ENCODE data around the gene BRINP2.

The BRINP2 gene

DNA sequence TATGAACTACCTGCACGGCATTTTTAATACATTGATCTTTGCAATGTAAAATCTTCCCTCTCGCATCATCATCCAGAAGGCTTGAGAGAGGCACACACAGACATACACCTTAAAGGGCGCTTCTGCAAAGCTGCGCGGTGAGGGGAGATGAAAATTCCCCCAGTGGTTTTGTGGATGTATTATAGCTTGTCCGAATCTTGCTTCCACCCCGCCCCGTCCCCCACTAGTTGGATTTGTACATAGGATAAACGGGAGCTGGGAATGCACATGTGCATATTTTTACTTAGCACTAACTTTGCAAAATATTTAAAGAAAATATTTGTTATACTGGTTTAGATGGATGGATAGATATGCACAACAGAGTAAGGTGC is 5.7 kb upstream of the BRINP2 start:
- Histone ChIP-seq H3K36me3 (replicated peaks) (no peaks in the 10 kb centered on the region), H3K27ac (no peak overlapping the region), H3K27me3 (replicated peaks) (peaks cover 32% of the 10 kb centered on the region), H3K4me3 (ENCODE audit: low read depth, low read length) (no peak overlapping the region)
- TF ChIP-seq, protein P1, sequence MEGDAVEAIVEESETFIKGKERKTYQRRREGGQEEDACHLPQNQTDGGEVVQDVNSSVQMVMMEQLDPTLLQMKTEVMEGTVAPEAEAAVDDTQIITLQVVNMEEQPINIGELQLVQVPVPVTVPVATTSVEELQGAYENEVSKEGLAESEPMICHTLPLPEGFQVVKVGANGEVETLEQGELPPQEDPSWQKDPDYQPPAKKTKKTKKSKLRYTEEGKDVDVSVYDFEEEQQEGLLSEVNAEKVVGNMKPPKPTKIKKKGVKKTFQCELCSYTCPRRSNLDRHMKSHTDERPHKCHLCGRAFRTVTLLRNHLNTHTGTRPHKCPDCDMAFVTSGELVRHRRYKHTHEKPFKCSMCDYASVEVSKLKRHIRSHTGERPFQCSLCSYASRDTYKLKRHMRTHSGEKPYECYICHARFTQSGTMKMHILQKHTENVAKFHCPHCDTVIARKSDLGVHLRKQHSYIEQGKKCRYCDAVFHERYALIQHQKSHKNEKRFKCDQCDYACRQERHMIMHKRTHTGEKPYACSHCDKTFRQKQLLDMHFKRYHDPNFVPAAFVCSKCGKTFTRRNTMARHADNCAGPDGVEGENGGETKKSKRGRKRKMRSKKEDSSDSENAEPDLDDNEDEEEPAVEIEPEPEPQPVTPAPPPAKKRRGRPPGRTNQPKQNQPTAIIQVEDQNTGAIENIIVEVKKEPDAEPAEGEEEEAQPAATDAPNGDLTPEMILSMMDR (IDR thresholded peaks at IDR 0.05; ENCODE audit: low read depth, low read length, missing control alignments), result no peak
- DNase-seq, result no peak
- in situ Hi-C loops (cut with HindIII; ENCODE audit: low pct_ligation_motif_present, low sequenced_read_pairs), result no loop called here

DNA sequence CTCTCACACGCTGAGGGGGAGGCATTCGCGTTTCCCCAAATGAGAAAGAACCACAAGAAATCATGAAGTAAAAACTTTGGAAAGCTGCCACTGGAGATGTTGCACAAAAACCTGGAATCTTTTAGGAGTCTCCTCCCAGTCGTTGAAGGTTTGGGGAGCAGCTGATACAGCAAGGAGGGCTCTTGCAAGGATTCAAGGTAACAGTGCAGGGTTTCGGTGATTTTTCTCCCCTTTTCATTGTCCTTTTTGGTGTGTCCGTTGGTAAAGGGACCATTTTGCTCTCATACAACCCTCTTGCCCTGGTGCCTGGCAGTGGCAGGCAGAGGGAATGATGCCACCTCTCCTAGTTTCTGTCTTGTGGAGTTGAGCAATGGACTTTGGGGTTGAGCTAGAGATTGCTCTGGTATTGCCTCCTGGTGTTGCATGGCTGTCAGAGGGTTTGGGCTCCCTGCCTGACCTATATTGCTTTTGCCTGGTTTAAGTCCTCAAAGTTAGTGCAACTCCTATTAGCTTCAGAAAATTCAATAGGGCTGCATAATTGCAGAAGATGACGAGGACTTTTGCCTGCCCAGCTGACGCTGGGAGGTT is 872 bp downstream of the BRINP2 start:
- Histone ChIP-seq H3K36me3 (replicated peaks) (no peaks in the 10 kb centered on the region), H3K27ac (no peak overlapping the region), H3K27me3 (replicated peaks) (peaks cover 36% of the 10 kb centered on the region), H3K4me3 (ENCODE audit: low read depth, low read length) (no peak overlapping the region)
- in situ Hi-C loops (cut with HindIII; ENCODE audit: low pct_ligation_motif_present, low sequenced_read_pairs), result no loop called here
- TF ChIP-seq, protein P1 (IDR thresholded peaks at IDR 0.05; ENCODE audit: low read depth, low read length, missing control alignments), result no peak
- no peak for DNase-seq

DNA sequence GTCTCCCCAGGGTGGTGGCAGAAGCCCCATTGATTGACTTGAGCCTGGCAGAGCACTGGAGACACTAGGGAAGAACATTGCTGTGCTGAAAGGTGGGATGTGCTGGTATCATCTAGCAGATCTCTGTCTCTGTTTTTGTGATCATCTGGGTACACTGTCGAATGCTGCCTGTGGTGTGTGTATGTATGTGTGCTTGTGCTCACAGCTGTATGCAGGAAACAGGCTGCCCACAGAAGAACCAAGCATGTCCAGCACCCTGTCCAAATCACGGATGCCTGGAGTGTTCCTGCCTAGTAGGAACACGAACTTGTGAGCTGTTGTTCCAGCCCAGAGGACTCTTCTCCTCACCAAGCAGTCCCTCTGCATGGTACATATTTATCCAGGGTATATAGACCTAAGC is 1.5 kb downstream of the BRINP2 start:
- no peak for DNase-seq
- Histone ChIP-seq H3K27ac (no peak overlapping the region), H3K36me3 (replicated peaks) (no peaks in the 10 kb centered on the region), H3K4me3 (ENCODE audit: low read depth, low read length) (no peak overlapping the region), H3K27me3 (replicated peaks) (peaks cover 35% of the 10 kb centered on the region)
- in situ Hi-C loops (cut with HindIII; ENCODE audit: low pct_ligation_motif_present, low sequenced_read_pairs), result no loop called here
- TF ChIP-seq, protein P1 (IDR thresholded peaks at IDR 0.05; ENCODE audit: low read depth, low read length, missing control alignments), result no peak

DNA sequence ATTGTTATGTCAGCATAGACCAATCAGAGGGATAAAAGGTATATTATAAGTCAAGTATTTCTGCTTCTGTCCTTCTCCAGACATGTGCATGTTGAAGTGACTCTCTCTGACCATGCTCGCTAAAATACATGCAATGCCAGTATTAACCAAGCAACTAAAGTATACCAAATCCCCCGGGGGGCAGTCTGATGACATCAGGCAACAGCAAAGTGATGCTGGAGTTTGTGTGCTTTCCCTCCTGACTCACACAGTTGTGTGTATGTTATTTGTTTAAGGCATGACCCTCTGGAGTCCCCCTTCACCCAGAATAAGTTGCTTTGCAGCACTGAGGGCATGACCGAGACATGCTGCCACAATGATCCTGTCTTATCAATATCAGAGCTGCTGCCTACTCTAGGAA is 2.1 kb downstream of the BRINP2 start:
- in situ Hi-C loops (cut with HindIII; ENCODE audit: low pct_ligation_motif_present, low sequenced_read_pairs), result no loop called here
- no peak for DNase-seq
- Histone ChIP-seq H3K27me3 (replicated peaks) (peaks cover 34% of the 10 kb centered on the region), H3K4me3 (ENCODE audit: low read depth, low read length) (no peak overlapping the region), H3K36me3 (replicated peaks) (no peaks in the 10 kb centered on the region), H3K27ac (no peak overlapping the region)
- TF ChIP-seq, protein P1 (IDR thresholded peaks at IDR 0.05; ENCODE audit: low read depth, low read length, missing control alignments), result no peak

DNA sequence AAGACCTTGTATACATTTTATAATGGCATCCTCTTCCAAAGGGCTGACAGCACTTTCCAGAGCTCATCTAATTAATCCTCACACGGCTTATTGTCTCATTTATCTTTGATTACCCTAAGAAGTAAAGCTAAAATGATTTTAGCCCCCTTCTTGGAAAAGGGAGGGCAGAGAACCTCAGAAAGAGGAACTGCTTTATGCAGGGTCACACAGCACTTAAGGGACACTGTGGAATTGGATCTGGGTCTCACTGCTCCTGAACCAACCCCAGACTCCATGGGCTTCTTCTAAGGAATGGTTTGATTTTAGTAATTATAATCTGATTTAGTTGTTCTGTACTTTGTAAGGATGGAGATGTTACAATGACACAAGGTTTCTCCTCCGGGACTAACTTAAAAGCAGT is 3.2 kb downstream of the BRINP2 start:
- no peak for DNase-seq
- H3K4me3 ChIP-seq (ENCODE audit: low read depth, low read length), result no peak overlapping the region
- H3K27ac ChIP-seq, result no peak overlapping the region
- TF ChIP-seq, protein P1 (IDR thresholded peaks at IDR 0.05; ENCODE audit: low read depth, low read length, missing control alignments), result no peak
- in situ Hi-C loops (cut with HindIII; ENCODE audit: low pct_ligation_motif_present, low sequenced_read_pairs), result no loop called here
- peaks cover 33% of the 10 kb centered on the region for H3K27me3 ChIP-seq (replicated peaks)
- no peaks in the 10 kb centered on the region for H3K36me3 ChIP-seq (replicated peaks)

Data from brain microvascular endothelial cell (primary cell).